VCaP (cell line): ENCODE data around the gene IGF2BP2.

Experiments used
- H3K27ac ChIP-seq: fragments of 450-650 bp; 2 replicates; pipeline ENCODE4 v1.5.1; 2017
- CTCF ChIP-seq: fragments of 450-650 bp; conservative IDR thresholded peaks from 2 replicates; pipeline ENCODE4 v1.5.1; 2017; ENCODE audit warnings: mild to moderate bottlenecking, moderate library complexity

The IGF2BP2 gene

GRCh38 chr3:185760088-185760487 lies 64.8 kb downstream of the IGF2BP2 start:
- TF ChIP-seq CTCF = no peak
- H3K27ac ChIP-seq = no peak overlapping the region

GRCh38 chr3:185759512-185759911 lies 65.3 kb downstream of the IGF2BP2 start:
- H3K27ac ChIP-seq = no peak overlapping the region
- TF ChIP-seq CTCF = no peak

GRCh38 chr3:185758912-185759311 lies 65.9 kb downstream of the IGF2BP2 start:
- H3K27ac ChIP-seq = no peak overlapping the region
- TF ChIP-seq CTCF = no peak

- H3K27ac ChIP-seq = no peak overlapping the region
- TF ChIP-seq CTCF = no peak
Observed at GRCh38 chr3:185757176-185757575, 67.7 kb downstream of the IGF2BP2 start.

- H3K27ac ChIP-seq = no peak overlapping the region
- no peak for TF ChIP-seq CTCF
Observed at GRCh38 chr3:185756477-185756876, 68.4 kb downstream of the IGF2BP2 start.

GRCh38 chr3:185754920-185755319 lies 69.9 kb downstream of the IGF2BP2 start:
- no peak overlapping the region for H3K27ac ChIP-seq
- no peak for TF ChIP-seq CTCF

- H3K27ac ChIP-seq = no peak overlapping the region
- no peak for TF ChIP-seq CTCF
Observed at GRCh38 chr3:185753354-185753753, 71.5 kb downstream of the IGF2BP2 start.

GRCh38 chr3:185750702-185751101 lies 74.1 kb downstream of the IGF2BP2 start:
- H3K27ac ChIP-seq = no peak overlapping the region
- TF ChIP-seq CTCF = no peak
